Left lung (tissue), 10 donors: Measurements from ENCODE around the gene TARBP2. TPM values are rescaled to one million over a fixed set of nuclear protein-coding genes. Genes with fewer than 3 reads are reported as not detected.

Source experiments
- ATAC-seq: fragments of 200-7000 bp; cut with Tn5 transposase; one replicate; pipeline ENCODE4 v1.9.1; 2020; ENCODE audit warnings: moderate library complexity
- DNase-seq, 4 donors: peaks; one replicate each; pipeline ENCODE4 v3.0.0-alpha.2; 2013 to 2020
- H3K27ac ChIP-seq, 2 donors: fragments of 200-600 bp; sonication (generic) in 1 of 2; one replicate each; pipeline versions ENCODE4 v1.5.0 to v1.8.0; 2020 to 2021
- H3K27me3 ChIP-seq, 2 donors: fragments of 200-600 bp; sonication (generic) in 1 of 2; one replicate each; pipeline versions ENCODE4 v1.5.0 to v1.8.0; 2020 to 2021
- H3K36me3 ChIP-seq, 2 donors: fragments of 200-600 bp; sonication (generic) in 1 of 2; one replicate each; pipeline versions ENCODE4 v1.5.0 to v1.8.0; 2020 to 2021
- H3K4me1 ChIP-seq, 2 donors: fragments of 200-600 bp; one replicate each; pipeline ENCODE4 v1.8.0; 2021
- H3K4me3 ChIP-seq, 2 donors: fragments of 200-600 bp; sonication (generic) in 1 of 2; one replicate each; pipeline versions ENCODE4 v1.5.0 to v1.8.0; 2020 to 2021; ENCODE audit warnings: mild to moderate bottlenecking in 1 of 2
- H3K9me3 ChIP-seq, 2 donors: fragments of 200-600 bp; sonication (generic) in 1 of 2; one replicate each; pipeline versions ENCODE4 v1.5.0 to v1.8.0; 2020 to 2021
- intact Hi-C, 2 donors: fragments of 100-400 bp; cut with DNase I; formaldehyde crosslinking; loops; one replicate each; pipeline versions ENCODE4 v1.11.2 to v1.14.2; 2022
- polyA plus RNA-seq, 6 donors: library from polyadenylated mRNA; unstranded; fragments of 120-200 nt; gene quantifications; one replicate each; pipeline ENCODE4 v1.2.1, GENCODE V29; 2013; ENCODE audit not compliant: insufficient read length in 6 of 6
- total RNA-seq, 2 donors: library from RNA; stranded (reverse); fragmentation: NEBNext Ultra II Directional; extraction: Animal tissue kit (Norgen Biotek cat#: 25700); gene quantifications; one replicate each; pipeline ENCODE4 v1.2.1, GENCODE V29; 2021
- TF ChIP-seq, protein P1 (sequence below), 2 donors: fragments of 200-600 bp; sonication (generic) in 1 of 2; IDR thresholded peaks; one replicate each; pipeline versions ENCODE4 v1.5.0 to v1.8.0; 2021; ENCODE audit warnings: antibody characterized with exemption in 2 of 2
- donor health status: DM: no; HTN: yes; CAD: no.
- donor health status: DM: no; HTN: no; CAD: no.

The TARBP2 gene
- total and polyA plus RNA-seq, 8 donors, result 35.6 to 58.6 (median 48.1) TPM

GRCh38 chr12:53474077-53474476 is 27.0 kb upstream of the TARBP2 start:
- DNase-seq (no peak), ATAC-seq (no peak)
- peaks cover 0 to 100% of the 10 kb centered on the region in 2 donors for H3K36me3 ChIP-seq
- H3K4me3 ChIP-seq, result no peak overlapping the region
- TF ChIP-seq, protein P1, sequence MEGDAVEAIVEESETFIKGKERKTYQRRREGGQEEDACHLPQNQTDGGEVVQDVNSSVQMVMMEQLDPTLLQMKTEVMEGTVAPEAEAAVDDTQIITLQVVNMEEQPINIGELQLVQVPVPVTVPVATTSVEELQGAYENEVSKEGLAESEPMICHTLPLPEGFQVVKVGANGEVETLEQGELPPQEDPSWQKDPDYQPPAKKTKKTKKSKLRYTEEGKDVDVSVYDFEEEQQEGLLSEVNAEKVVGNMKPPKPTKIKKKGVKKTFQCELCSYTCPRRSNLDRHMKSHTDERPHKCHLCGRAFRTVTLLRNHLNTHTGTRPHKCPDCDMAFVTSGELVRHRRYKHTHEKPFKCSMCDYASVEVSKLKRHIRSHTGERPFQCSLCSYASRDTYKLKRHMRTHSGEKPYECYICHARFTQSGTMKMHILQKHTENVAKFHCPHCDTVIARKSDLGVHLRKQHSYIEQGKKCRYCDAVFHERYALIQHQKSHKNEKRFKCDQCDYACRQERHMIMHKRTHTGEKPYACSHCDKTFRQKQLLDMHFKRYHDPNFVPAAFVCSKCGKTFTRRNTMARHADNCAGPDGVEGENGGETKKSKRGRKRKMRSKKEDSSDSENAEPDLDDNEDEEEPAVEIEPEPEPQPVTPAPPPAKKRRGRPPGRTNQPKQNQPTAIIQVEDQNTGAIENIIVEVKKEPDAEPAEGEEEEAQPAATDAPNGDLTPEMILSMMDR (IDR thresholded peaks at IDR 0.05), result no peak
- intact Hi-C loops, result no loop called here
- H3K4me1 ChIP-seq, result peaks cover 13 to 39% of the 10 kb centered on the region in 2 donors
- H3K27me3 ChIP-seq, result no peaks in the 10 kb centered on the region
- peak overlapping the region in 1 of 2 donors; percentile 18 for H3K27ac ChIP-seq
- no peaks in the 10 kb centered on the region for H3K9me3 ChIP-seq

DNA sequence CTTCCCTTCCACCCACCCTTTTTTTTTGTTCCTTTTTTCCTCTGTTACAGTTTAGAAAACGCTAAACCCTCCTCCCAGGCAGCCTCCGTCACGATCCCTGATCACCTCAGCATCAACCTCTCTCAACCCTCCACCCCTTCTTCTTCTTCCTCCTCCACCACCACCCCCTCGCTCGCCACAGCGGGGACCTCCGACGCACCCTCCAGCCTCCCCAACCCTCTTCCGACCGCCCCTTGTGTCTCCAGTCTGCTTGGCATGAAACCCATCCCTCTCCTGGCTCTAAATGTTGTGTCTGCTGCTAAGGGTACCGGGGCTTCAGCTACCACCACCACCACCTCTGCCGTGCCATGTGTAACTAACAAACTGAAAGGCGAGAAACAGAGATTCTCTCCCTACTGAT is 26.3 kb upstream of the TARBP2 start:
- Histone ChIP-seq H3K27me3 (no peaks in the 10 kb centered on the region), H3K36me3 (peaks cover 0 to 100% of the 10 kb centered on the region in 2 donors), H3K4me1 (peaks cover 13 to 39% of the 10 kb centered on the region in 2 donors), H3K27ac (peak overlapping the region in 1 of 2 donors; percentile 18), H3K4me3 (no peak overlapping the region), H3K9me3 (no peaks in the 10 kb centered on the region)
- TF ChIP-seq, protein P1 (IDR thresholded peaks at IDR 0.05), result no peak
- DNase-seq, result no peak
- intact Hi-C loops, result no loop called here
- ATAC-seq, result no peak

DNA sequence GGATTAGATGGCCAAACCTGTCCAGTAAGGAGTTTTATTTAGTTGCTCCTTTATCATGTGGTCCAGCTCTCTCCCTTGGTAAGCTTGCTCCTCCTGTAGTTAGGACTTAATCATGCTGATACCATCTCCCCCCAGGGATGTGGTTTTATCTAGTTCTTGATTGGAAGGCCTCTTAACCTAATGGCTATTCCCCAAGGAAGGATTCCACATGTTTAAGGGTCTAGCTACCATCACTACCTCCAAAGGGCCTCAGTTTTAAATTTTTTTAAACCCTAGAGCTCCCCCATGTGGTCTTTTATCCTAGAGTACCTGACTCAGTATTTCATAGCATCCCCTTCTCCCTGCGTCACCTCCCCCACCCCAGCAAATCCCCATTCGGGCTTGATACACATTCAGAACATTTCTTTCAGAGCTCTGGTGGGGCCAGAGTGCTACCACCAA is 24.3 kb upstream of the TARBP2 start:
- H3K9me3 ChIP-seq, result no peaks in the 10 kb centered on the region
- no peak for ATAC-seq
- H3K4me1 ChIP-seq, result peaks cover 13 to 52% of the 10 kb centered on the region in 2 donors
- TF ChIP-seq, protein P1 (IDR thresholded peaks at IDR 0.05), result peak in 1 of 2 donors; percentile 11
- H3K27me3 ChIP-seq, result no peaks in the 10 kb centered on the region
- no peak overlapping the region for H3K27ac ChIP-seq
- H3K4me3 ChIP-seq, result no peak overlapping the region
- H3K36me3 ChIP-seq, result peaks cover 0 to 100% of the 10 kb centered on the region in 2 donors
- intact Hi-C loops, result no loop called here
- no peak for DNase-seq

GRCh38 chr12:53478865-53479264 is 22.2 kb upstream of the TARBP2 start:
- Histone ChIP-seq H3K36me3 (peaks cover 0 to 100% of the 10 kb centered on the region in 2 donors), H3K27ac (peak overlapping the region in 1 of 2 donors; percentile 33)
- no peak for DNase-seq

DNA sequence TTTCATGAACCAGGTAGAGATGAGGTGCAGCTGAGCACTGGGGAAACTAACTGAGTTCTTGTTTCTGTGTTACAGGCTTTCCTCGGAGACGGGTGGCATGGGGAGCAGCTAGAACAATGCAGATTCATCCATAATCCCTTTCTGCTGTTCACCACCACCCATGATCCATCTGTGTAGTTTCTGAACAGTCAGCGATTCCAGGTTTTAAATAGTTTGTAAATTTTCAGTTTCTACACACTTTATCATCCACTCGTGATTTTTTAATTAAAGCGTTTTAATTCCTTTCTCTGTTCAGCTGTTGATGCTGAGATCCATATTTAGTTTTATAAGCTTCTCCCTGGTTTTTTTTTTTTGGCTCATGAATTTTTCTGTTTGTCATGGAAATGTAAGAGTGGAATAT is 21.8 kb upstream of the TARBP2 start:
- H3K27ac ChIP-seq, result peak overlapping the region in 1 of 2 donors; percentile 33
- H3K27me3 ChIP-seq, result no peaks in the 10 kb centered on the region
- TF ChIP-seq, protein P1 (IDR thresholded peaks at IDR 0.05), result no peak
- intact Hi-C loops, result no loop called here
- no peak overlapping the region for H3K4me3 ChIP-seq
- H3K36me3 ChIP-seq, result peaks cover 0 to 100% of the 10 kb centered on the region in 2 donors
- ATAC-seq (no peak), DNase-seq (no peak)
- H3K9me3 ChIP-seq, result no peaks in the 10 kb centered on the region
- peaks cover 0 to 36% of the 10 kb centered on the region in 2 donors for H3K4me1 ChIP-seq

More at GRCh38 chr12:53478865-53479264, 22.2 kb upstream of the TARBP2 start:
- intact Hi-C loops, result no loop called here
- TF ChIP-seq, protein P1 (IDR thresholded peaks at IDR 0.05), result no peak
- Histone ChIP-seq H3K9me3 (no peaks in the 10 kb centered on the region), H3K4me1 (peaks cover 0 to 40% of the 10 kb centered on the region in 2 donors), H3K27me3 (no peaks in the 10 kb centered on the region), H3K4me3 (no peak overlapping the region)
- ATAC-seq, result no peak
